GM12878 (cell line): Measurements from ENCODE around the gene PERP. TPM values are rescaled to one million over a fixed set of nuclear protein-coding genes. Genes with fewer than 3 reads are reported as not detected.

ENCODE experiments used
- ATAC-seq: fragments of 200-7000 bp; cut with Tn5 transposase; 3 replicates; pipeline ENCODE4 v1.9.1; 2020; ENCODE audit warnings: mild to moderate bottlenecking, moderate library complexity
- BruUV-seq: library from RNA; stranded (reverse); fragments of 400-500 nt; replicated peaks from 2 replicates; lab custom pipeline; 2021; lab: Mats Ljungman, UMichigan
- CTCF ChIA-PET: fragments of 300-600 bp; sonication (Branson Sonifier 250); formaldehyde crosslinking; extraction: SDS; loops from one replicate; lab custom pipeline; 2021; ENCODE audit warnings: inconsistent platforms; lab: Yijun Ruan, JAX
- POLR2A ChIA-PET: fragments of 350-600 bp; formaldehyde crosslinking; extraction: SDS; loops from one replicate; lab custom pipeline; 2021; ENCODE audit warnings: inconsistent platforms; lab: Charles Lee
- RAD21 ChIA-PET: fragments of 300-600 bp; sonication (Branson Sonifier 250); formaldehyde crosslinking; loops from one replicate; lab custom pipeline; 2023; ENCODE audit warnings: antibody characterized with exemption; ENCODE audit not compliant: unreplicated experiment; lab: Charles Lee
- SMC1A ChIA-PET: fragments of 300-600 bp; sonication (Branson Sonifier 250); formaldehyde crosslinking; loops from one replicate; lab custom pipeline; 2023; ENCODE audit not compliant: unreplicated experiment, uncharacterized antibody; lab: Charles Lee
- DNase-seq: peaks from one replicate; pipeline ENCODE4 v3.0.0-alpha.2; 2011; ENCODE audit warnings: low read depth, low spot score
- FAIRE-seq: peaks from 3 replicates; lab custom pipeline; 2011; peaks lifted over from hg19 to GRCh38; lab: Jason Lieb, UNC
- H2AFZ ChIP-seq: 2 replicates; pipeline ENCODE4 v1.6.0; 2011; ENCODE audit warnings: low read depth, low read length, control low read depth; ENCODE audit not compliant: control insufficient read depth
- H3K27ac ChIP-seq: 2 replicates; pipeline ENCODE4 v1.5.1; 2011; ENCODE audit warnings: control low read depth; ENCODE audit not compliant: control insufficient read depth, insufficient read depth
- H3K27me3 ChIP-seq, 2 experiments: replicated peaks in 1 of 2; 2 replicates each; pipeline versions ENCODE4 v1.6.0 to v1.6.1; 2011; ENCODE audit warnings: low read length in 1 of 2; ENCODE audit not compliant: control insufficient read depth in 2 of 2, insufficient read depth in 2 of 2
- H3K36me3 ChIP-seq, 2 experiments: 2 replicates each; pipeline ENCODE4 v1.5.1; 2011; ENCODE audit warnings: low read length in 1 of 2; ENCODE audit not compliant: control insufficient read depth in 2 of 2, insufficient read depth in 2 of 2
- H3K4me1 ChIP-seq: 2 replicates; pipeline ENCODE4 v1.6.1; 2011; ENCODE audit warnings: mild to moderate bottlenecking, low read length, moderate library complexity, mixed read lengths; ENCODE audit not compliant: control insufficient read depth, insufficient read depth
- H3K4me2 ChIP-seq: 2 replicates; pipeline ENCODE4 v1.6.0; 2011; ENCODE audit warnings: control low read depth; ENCODE audit not compliant: control insufficient read depth, insufficient read depth
- H3K4me3 ChIP-seq: fragments of 200-600 bp; sonication (generic); 2 replicates; pipeline ENCODE4 v1.5.1; 2016
- H3K79me2 ChIP-seq: 2 replicates; pipeline ENCODE4 v1.6.0; 2011; ENCODE audit warnings: low read length; ENCODE audit not compliant: control insufficient read depth, insufficient read depth
- H3K9ac ChIP-seq: 2 replicates; pipeline ENCODE4 v1.8.0; 2011; ENCODE audit warnings: low read length, control low read depth, mixed read lengths; ENCODE audit not compliant: control insufficient read depth, insufficient read depth
- H3K9me3 ChIP-seq: replicated peaks from 3 replicates; pipeline ENCODE4 v1.5.1; 2011; ENCODE audit warnings: mild to moderate bottlenecking, low read length; ENCODE audit not compliant: control insufficient read depth, insufficient read depth
- H4K20me1 ChIP-seq: 2 replicates; pipeline ENCODE4 v1.6.0; 2011; ENCODE audit not compliant: control insufficient read depth, insufficient read depth
- CTCF ChIP-seq, 3 experiments: IDR thresholded peaks in 2 of 3; conservative IDR thresholded peaks in 1 of 3; 2 replicates each; pipeline ENCODE4 v1.5.1; 2011; ENCODE audit warnings: low read depth in 3 of 3, low read length in 3 of 3, mild to moderate bottlenecking in 3 of 3, control low read depth in 2 of 3, moderate library complexity in 2 of 3, inconsistent platforms in 1 of 3, mixed read lengths in 1 of 3; ENCODE audit not compliant: control insufficient read depth in 2 of 3, insufficient read depth in 1 of 3; ENCODE audit errors: extremely low read depth in 1 of 3
- JUNB ChIP-seq: IDR thresholded peaks from 2 replicates; pipeline ENCODE4 v1.6.1; 2016; ENCODE audit warnings: antibody characterized with exemption, mild to moderate bottlenecking
- MTA2 ChIP-seq: fragments of 450-650 bp; IDR thresholded peaks from 2 replicates; pipeline ENCODE4 v1.6.1; 2016; ENCODE audit warnings: low read depth, mild to moderate bottlenecking, moderate library complexity
- NR2C2 ChIP-seq: IDR thresholded peaks from 2 replicates; pipeline ENCODE4 v1.6.1; 2011; ENCODE audit warnings: borderline replicate concordance, low read depth; ENCODE audit not compliant: control insufficient read depth, insufficient read length
- PBX3 ChIP-seq: IDR thresholded peaks from 2 replicates; pipeline ENCODE4 v1.6.1; 2011; ENCODE audit warnings: mild to moderate bottlenecking, low read depth, low read length, moderate library complexity; ENCODE audit not compliant: insufficient replicate concordance
- RB1 ChIP-seq: fragments of 450-650 bp; formaldehyde crosslinking; IDR thresholded peaks from 2 replicates; pipeline ENCODE4 v1.6.1; 2017; ENCODE audit warnings: mild to moderate bottlenecking, borderline replicate concordance
- ZNF207 ChIP-seq: fragments of 450-650 bp; IDR thresholded peaks from 2 replicates; pipeline ENCODE4 v1.6.1; 2014; ENCODE audit warnings: antibody characterized with exemption, mild to moderate bottlenecking, borderline replicate concordance
- ZNF687 ChIP-seq: fragments of 450-650 bp; IDR thresholded peaks from 2 replicates; pipeline ENCODE4 v1.6.1; 2017; ENCODE audit warnings: mild to moderate bottlenecking, moderate library complexity
- WGBS: methylation state at CpG from one replicate; pipeline ENCODE4 v1.1.6; 2016; ENCODE audit warnings: low lambda C conversion rate; ENCODE audit not compliant: insufficient replicate concordance, insufficient coverage; ENCODE audit errors: missing lambda C conversion rate; 5-methylcytosine and 5-hydroxymethylcytosine counted together
- in situ Hi-C: fragments of 300-500 bp; cut with MboI; formaldehyde crosslinking; loops from 9 replicates; pipeline ENCODE4 v1.14.3; 2018; ENCODE audit warnings: mixed read lengths
- intact Hi-C: fragments of 100-400 bp; cut with micrococcal nuclease; formaldehyde crosslinking; loops from one replicate; pipeline ENCODE4 v1.14.2; 2022; ENCODE audit not compliant: unreplicated experiment
- polyA plus RNA-seq, 11 experiments: library from polyadenylated mRNA; depleted of rRNA in 4 of 11; unstranded in 6 of 11; stranded (reverse) in 5 of 11; fragments of >200 nt; fragmentation: Nextera tagmentation in 4 of 11; fragmentation: Illumina TruSeq in 1 of 11; extraction: Ambion mirVana in 4 of 11; extraction: Trizol in 1 of 11; gene quantifications; 1 replicate in 1 of 11; 2 replicates in 10 of 11; pipeline versions ENCODE4 v1.2.1 to v1.2.3, GENCODE V29; 2011 to 2016; ENCODE audit warnings: inconsistent platforms in 2 of 11, missing spikeins in 2 of 11, low read depth in 1 of 11
- total RNA-seq, 4 experiments: library from RNA; depleted of rRNA in 3 of 4; stranded (reverse); fragments of >200 nt in 3 of 4; fragmentation: Illumina TruSeq in 1 of 4; extraction: Trizol in 1 of 4; gene quantifications; 2 replicates each; pipeline versions ENCODE4 v1.2.1 to v1.2.3, GENCODE V29; 2013 to 2021

PERP gene
- total and polyA plus RNA-seq, 10 of the 15 experiments (the other 5 are each of a cell fraction or from before 2014, with no cell fraction given) = 0.37 to 2.4 (median 0.75) TPM

- Histone ChIP-seq H3K9me3 (no peaks in the 10 kb centered on the region), H3K36me3 (no peaks in the 10 kb centered on the region), H3K27ac (no peak overlapping the region), H3K4me2 (no peak overlapping the region), H2AFZ (no peak overlapping the region), H3K27me3 (peaks cover 1 to 8% of the 10 kb centered on the region in 2 experiments; a peak in 1 of 4 replicates), H3K4me1 (no peaks in the 10 kb centered on the region), H3K9ac (no peak overlapping the region), H3K4me3 (no peak overlapping the region), H3K79me2 (no peaks in the 10 kb centered on the region), H4K20me1 (no peaks in the 10 kb centered on the region)
- FAIRE-seq (no peak), ATAC-seq (peak; percentile 71), DNase-seq (no peak)
- SMC1A ChIA-PET = interaction anchor here (0.8 to 1.1 kb wide), 3 partner anchors 9 to 20 kb away, joined by 3 to 4 read pairs (median 3); no protein-coding TSS in a partner anchor
- intact Hi-C loops (no loop called here), in situ Hi-C loops (no loop called here)
- no peak for TF ChIP-seq ZNF687
- TF ChIP-seq ZNF207 = no peak
- no peak for TF ChIP-seq NR2C2
- no peak for TF ChIP-seq JUNB
- peak; percentile 54; the same call in 1 of the 2 replicates for TF ChIP-seq MTA2
- TF ChIP-seq PBX3 = no peak
- TF ChIP-seq RB1 = no peak
- TF ChIP-seq CTCF (IDR thresholded peaks at IDR 0.05 in 2 of 3, conservative IDR thresholded peaks at IDR 0.05 in 1 of 3; ENCODE audit: control insufficient read depth in 2 of 3, extremely low read depth in 1 of 3, insufficient read depth in 1 of 3, low read depth in 3 of 3, low read length in 3 of 3) = no peak
- BruUV-seq = no TSS peak
- CTCF ChIA-PET = interaction anchor here (1.0 to 1.7 kb wide), 5 partner anchors 22 to 201 kb away, joined by 3 to 7 read pairs (median 4); no protein-coding TSS in a partner anchor
- RAD21 ChIA-PET = interaction anchor here (0.6 to 1.0 kb wide), 2 partner anchors 30 to 81 kb away, joined by 3 read pairs; no protein-coding TSS in a partner anchor
- WGBS = 43% methylated on average over 5 of the region's 5 CpGs
- POLR2A ChIA-PET = no interaction called here
These were observed 20.5 kb downstream of the PERP start for GRCh38 chr6:138086573-138087196.
